HG03575 (cell line): ENCODE data around the gene TERT.
"Not testable (repeated sequence)": the region's sequence is repeated elsewhere in the genome, so short reads cannot be mapped to it uniquely, and the experiment has no call there.

ENCODE experiments used
- ATAC-seq: cut with Tn5 transposase; IDR thresholded peaks from one replicate; pipeline ENCODE4 v1.9.1; 2021; ENCODE audit not compliant: unreplicated experiment, insufficient number of reproducible peaks, low FRiP score; ENCODE audit errors: extremely low read depth

Gene TERT

GRCh38 chr5:1299961-1300360 is 5.1 kb upstream of the TERT start:
- ATAC-seq, result no peak

GRCh38 chr5:1299511-1299850 is 4.6 kb upstream of the TERT start:
- ATAC-seq, result no peak

- ATAC-seq, result no peak
Observed at GRCh38 chr5:1298723-1299510, 4.0 kb upstream of the TERT start.

- ATAC-seq, result no peak
Observed at GRCh38 chr5:1298067-1298551, 3.2 kb upstream of the TERT start.

- no peak for ATAC-seq
Observed at GRCh38 chr5:1297243-1297642, 2.4 kb upstream of the TERT start.

- no peak for ATAC-seq
Observed at GRCh38 chr5:1295650-1296037, 776 bp upstream of the TERT start.

- ATAC-seq, result no peak
Observed at GRCh38 chr5:1294206-1294834, 548 bp downstream of the TERT start.

- ATAC-seq, result no peak
Observed at GRCh38 chr5:1293416-1294205, 1.3 kb downstream of the TERT start.

- no peak for ATAC-seq
Observed at GRCh38 chr5:1292846-1293415, 1.9 kb downstream of the TERT start.

- no peak for ATAC-seq
Observed at GRCh38 chr5:1292139-1292538, 2.7 kb downstream of the TERT start.

GRCh38 chr5:1291611-1292080 is 3.2 kb downstream of the TERT start:
- no peak for ATAC-seq

- not testable (repeated sequence) for ATAC-seq
Observed at GRCh38 chr5:1290956-1291355, 3.9 kb downstream of the TERT start.

GRCh38 chr5:1289559-1289958 is 5.3 kb downstream of the TERT start:
- not testable (repeated sequence) for ATAC-seq

GRCh38 chr5:1288439-1289335 is 6.2 kb downstream of the TERT start:
- no peak for ATAC-seq

GRCh38 chr5:1285883-1286291 is 9.0 kb downstream of the TERT start:
- no peak for ATAC-seq

- no peak for ATAC-seq
Observed at GRCh38 chr5:1285141-1285540, 9.7 kb downstream of the TERT start.

GRCh38 chr5:1284336-1284970 is 10.4 kb downstream of the TERT start:
- ATAC-seq, result not testable (repeated sequence)

GRCh38 chr5:1283729-1284041 is 11.2 kb downstream of the TERT start:
- ATAC-seq, result not testable (repeated sequence)
